GM12878 (cell line): ENCODE data around the gene TEX10. TPM values are rescaled to one million over a fixed set of nuclear protein-coding genes. Genes with fewer than 3 reads are reported as not detected.

Experiments
- ATAC-seq: fragments of 200-7000 bp; cut with Tn5 transposase; 3 replicates; pipeline ENCODE4 v1.9.1; 2020; ENCODE audit warnings: mild to moderate bottlenecking, moderate library complexity
- BruUV-seq: library from RNA; stranded (reverse); fragments of 400-500 nt; replicated peaks from 2 replicates; lab custom pipeline; 2021; lab: Mats Ljungman, UMichigan
- CTCF ChIA-PET: fragments of 300-600 bp; sonication (Branson Sonifier 250); formaldehyde crosslinking; extraction: SDS; loops from one replicate; lab custom pipeline; 2021; ENCODE audit warnings: inconsistent platforms; lab: Yijun Ruan, JAX
- POLR2A ChIA-PET: fragments of 350-600 bp; formaldehyde crosslinking; extraction: SDS; loops from one replicate; lab custom pipeline; 2021; ENCODE audit warnings: inconsistent platforms; lab: Charles Lee
- RAD21 ChIA-PET: fragments of 300-600 bp; sonication (Branson Sonifier 250); formaldehyde crosslinking; loops from one replicate; lab custom pipeline; 2023; ENCODE audit warnings: antibody characterized with exemption; ENCODE audit not compliant: unreplicated experiment; lab: Charles Lee
- SMC1A ChIA-PET: fragments of 300-600 bp; sonication (Branson Sonifier 250); formaldehyde crosslinking; loops from one replicate; lab custom pipeline; 2023; ENCODE audit not compliant: unreplicated experiment, uncharacterized antibody; lab: Charles Lee
- DNase-seq: peaks from one replicate; pipeline ENCODE4 v3.0.0-alpha.2; 2011; ENCODE audit warnings: low read depth, low spot score
- FAIRE-seq: peaks from 3 replicates; lab custom pipeline; 2011; peaks lifted over from hg19 to GRCh38; lab: Jason Lieb, UNC
- H2AFZ ChIP-seq: 2 replicates; pipeline ENCODE4 v1.6.0; 2011; ENCODE audit warnings: low read depth, low read length, control low read depth; ENCODE audit not compliant: control insufficient read depth
- H3K27ac ChIP-seq: 2 replicates; pipeline ENCODE4 v1.5.1; 2011; ENCODE audit warnings: control low read depth; ENCODE audit not compliant: control insufficient read depth, insufficient read depth
- H3K27me3 ChIP-seq, 2 experiments: replicated peaks in 1 of 2; 2 replicates each; pipeline versions ENCODE4 v1.6.0 to v1.6.1; 2011; ENCODE audit warnings: low read length in 1 of 2; ENCODE audit not compliant: control insufficient read depth in 2 of 2, insufficient read depth in 2 of 2
- H3K36me3 ChIP-seq, 2 experiments: 2 replicates each; pipeline ENCODE4 v1.5.1; 2011; ENCODE audit warnings: low read length in 1 of 2; ENCODE audit not compliant: control insufficient read depth in 2 of 2, insufficient read depth in 2 of 2
- H3K4me1 ChIP-seq: 2 replicates; pipeline ENCODE4 v1.6.1; 2011; ENCODE audit warnings: mild to moderate bottlenecking, low read length, moderate library complexity, mixed read lengths; ENCODE audit not compliant: control insufficient read depth, insufficient read depth
- H3K4me2 ChIP-seq: 2 replicates; pipeline ENCODE4 v1.6.0; 2011; ENCODE audit warnings: control low read depth; ENCODE audit not compliant: control insufficient read depth, insufficient read depth
- H3K4me3 ChIP-seq: fragments of 200-600 bp; sonication (generic); 2 replicates; pipeline ENCODE4 v1.5.1; 2016
- H3K79me2 ChIP-seq: 2 replicates; pipeline ENCODE4 v1.6.0; 2011; ENCODE audit warnings: low read length; ENCODE audit not compliant: control insufficient read depth, insufficient read depth
- H3K9ac ChIP-seq: 2 replicates; pipeline ENCODE4 v1.8.0; 2011; ENCODE audit warnings: low read length, control low read depth, mixed read lengths; ENCODE audit not compliant: control insufficient read depth, insufficient read depth
- H3K9me3 ChIP-seq: replicated peaks from 3 replicates; pipeline ENCODE4 v1.5.1; 2011; ENCODE audit warnings: mild to moderate bottlenecking, low read length; ENCODE audit not compliant: control insufficient read depth, insufficient read depth
- H4K20me1 ChIP-seq: 2 replicates; pipeline ENCODE4 v1.6.0; 2011; ENCODE audit not compliant: control insufficient read depth, insufficient read depth
- BCL3 ChIP-seq: IDR thresholded peaks from 2 replicates; pipeline ENCODE4 v1.6.1; 2011; ENCODE audit warnings: borderline replicate concordance, low read depth, mild to moderate bottlenecking, moderate library complexity, low read length; ENCODE audit not compliant: insufficient read depth, poor library complexity, severe bottlenecking
- CBFB ChIP-seq: IDR thresholded peaks from 2 replicates; pipeline ENCODE4 v1.6.1; 2016; ENCODE audit warnings: antibody characterized with exemption, low read depth
- HDAC2 ChIP-seq: fragments of 200-600 bp; sonication (generic); IDR thresholded peaks from 2 replicates; pipeline ENCODE4 v1.6.1; 2017
- ZBTB40 ChIP-seq: fragments of 450-650 bp; IDR thresholded peaks from 2 replicates; pipeline ENCODE4 v1.6.1; 2016; ENCODE audit warnings: mild to moderate bottlenecking, moderate library complexity, borderline replicate concordance
- ZNF592 ChIP-seq: fragments of 450-650 bp; IDR thresholded peaks from 2 replicates; pipeline ENCODE4 v1.6.1; 2017; ENCODE audit warnings: mild to moderate bottlenecking, moderate library complexity
- ZSCAN29 ChIP-seq: fragments of 450-650 bp; IDR thresholded peaks from 2 replicates; pipeline ENCODE4 v1.6.1; 2017; ENCODE audit warnings: mild to moderate bottlenecking, moderate library complexity
- WGBS: methylation state at CpG from one replicate; pipeline ENCODE4 v1.1.6; 2016; ENCODE audit warnings: low lambda C conversion rate; ENCODE audit not compliant: insufficient replicate concordance, insufficient coverage; ENCODE audit errors: missing lambda C conversion rate; 5-methylcytosine and 5-hydroxymethylcytosine counted together
- in situ Hi-C: fragments of 300-500 bp; cut with MboI; formaldehyde crosslinking; loops from 9 replicates; pipeline ENCODE4 v1.14.3; 2018; ENCODE audit warnings: mixed read lengths
- intact Hi-C: fragments of 100-400 bp; cut with micrococcal nuclease; formaldehyde crosslinking; loops from one replicate; pipeline ENCODE4 v1.14.2; 2022; ENCODE audit not compliant: unreplicated experiment
- polyA plus RNA-seq, 11 experiments: library from polyadenylated mRNA; depleted of rRNA in 4 of 11; unstranded in 6 of 11; stranded (reverse) in 5 of 11; fragments of >200 nt; fragmentation: Nextera tagmentation in 4 of 11; fragmentation: Illumina TruSeq in 1 of 11; extraction: Ambion mirVana in 4 of 11; extraction: Trizol in 1 of 11; gene quantifications; 1 replicate in 1 of 11; 2 replicates in 10 of 11; pipeline versions ENCODE4 v1.2.1 to v1.2.3, GENCODE V29; 2011 to 2016; ENCODE audit warnings: inconsistent platforms in 2 of 11, missing spikeins in 2 of 11, low read depth in 1 of 11
- total RNA-seq, 4 experiments: library from RNA; depleted of rRNA in 3 of 4; stranded (reverse); fragments of >200 nt in 3 of 4; fragmentation: Illumina TruSeq in 1 of 4; extraction: Trizol in 1 of 4; gene quantifications; 2 replicates each; pipeline versions ENCODE4 v1.2.1 to v1.2.3, GENCODE V29; 2013 to 2021

Gene TEX10
- total and polyA plus RNA-seq, 10 of the 15 experiments (the other 5 are each of a cell fraction or from before 2014, with no cell fraction given): 17.4 to 46.6 (median 36.2) TPM

DNA sequence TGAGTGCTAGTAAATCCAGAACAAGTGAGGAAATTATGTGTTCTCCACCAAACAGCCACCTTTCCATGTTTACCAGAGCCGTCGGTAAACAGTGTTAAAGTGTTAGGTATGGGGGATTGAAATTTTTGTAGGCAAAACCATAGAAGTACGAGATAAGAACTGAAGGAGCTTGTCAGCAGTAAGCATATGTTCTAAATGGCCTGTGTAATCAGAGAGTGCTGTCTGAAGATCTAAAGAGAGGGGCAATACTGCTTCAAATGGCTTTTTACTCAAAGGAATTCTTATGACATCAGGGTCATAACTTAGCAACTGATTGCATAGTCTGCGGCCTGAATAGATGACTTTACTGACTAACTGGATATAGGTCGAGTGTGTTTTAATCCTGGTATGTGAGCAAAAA lies 13.4 kb upstream of the TEX10 start:
- Histone ChIP-seq H4K20me1 (no peaks in the 10 kb centered on the region), H3K9me3 (no peaks in the 10 kb centered on the region; the same call in 2 of the 3 replicates), H3K27ac (no peak overlapping the region), H3K9ac (no peak overlapping the region), H3K4me2 (no peak overlapping the region), H3K4me1 (no peaks in the 10 kb centered on the region), H3K36me3 (no peaks in the 10 kb centered on the region), H2AFZ (no peak overlapping the region), H3K79me2 (no peaks in the 10 kb centered on the region)
- 63% methylated on average over 5 of the region's 5 CpGs for WGBS
- ATAC-seq (no peak), FAIRE-seq (no peak)
- in situ Hi-C loops (no loop called here), intact Hi-C loops (no loop called here)
- CTCF ChIA-PET: no interaction called here
- BruUV-seq: no TSS peak
- SMC1A ChIA-PET: interaction anchor here (0.7 kb wide), 1 partner anchor 16 kb away, joined by 3 read pairs; no protein-coding TSS in a partner anchor
- POLR2A ChIA-PET: no interaction called here
- RAD21 ChIA-PET: no interaction called here
- TF ChIP-seq CBFB (no peak), ZBTB40 (no peak)
- TF ChIP-seq, all 136 proteins: peak for 0
- no peak for DNase-seq
- Histone ChIP-seq H3K4me3 (no peak overlapping the region), H3K27me3 (no peaks in the 10 kb centered on the region)

DNA sequence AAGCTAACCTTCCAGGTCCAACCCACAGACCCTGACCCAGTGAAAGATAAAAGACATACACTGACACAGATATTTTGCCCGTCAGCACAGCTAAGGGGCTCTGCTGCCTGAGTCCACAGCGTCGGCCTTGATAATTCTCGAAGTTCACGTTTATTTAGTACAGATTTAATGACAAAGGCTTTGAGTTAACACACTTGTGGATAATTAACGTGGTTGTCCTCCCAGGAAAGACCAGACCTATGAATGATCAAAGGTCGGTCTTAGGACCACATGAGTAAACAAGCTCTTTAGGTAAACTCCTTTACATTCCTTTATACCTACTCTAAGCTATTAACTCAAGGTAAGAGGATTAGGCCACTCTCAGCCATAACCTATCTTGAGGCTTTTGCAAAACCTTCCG lies 11.3 kb upstream of the TEX10 start:
- H3K4me3 ChIP-seq: no peak overlapping the region
- no peaks in the 10 kb centered on the region; the same call in 1 of the 3 replicates for H3K9me3 ChIP-seq
- no peak overlapping the region for H2AFZ ChIP-seq
- H3K4me1 ChIP-seq: no peaks in the 10 kb centered on the region
- no TSS peak for BruUV-seq
- RAD21 ChIA-PET: no interaction called here
- no peak overlapping the region for H3K27ac ChIP-seq
- in situ Hi-C loops (no loop called here), intact Hi-C loops (no loop called here)
- H3K4me2 ChIP-seq: no peak overlapping the region
- no peaks in the 10 kb centered on the region for H3K79me2 ChIP-seq
- no peaks in the 10 kb centered on the region for H3K27me3 ChIP-seq
- CTCF ChIA-PET: no interaction called here
- 91% methylated on average over 8 of the region's 8 CpGs for WGBS
- FAIRE-seq (no peak), ATAC-seq (no peak), DNase-seq (no peak)
- POLR2A ChIA-PET: no interaction called here
- H4K20me1 ChIP-seq: no peaks in the 10 kb centered on the region
- H3K9ac ChIP-seq: no peak overlapping the region
- H3K36me3 ChIP-seq: no peaks in the 10 kb centered on the region
- SMC1A ChIA-PET: no interaction called here
- no peak for TF ChIP-seq ZSCAN29
- no peak for TF ChIP-seq ZNF592
- no peak for TF ChIP-seq HDAC2
- no peak for TF ChIP-seq BCL3
